H1 (cell line): ENCODE data around the gene TEKT3.

ENCODE experiments used
- POLR2A ChIP-seq, 2 experiments: IDR thresholded peaks; 1 replicate in 1 of 2; 2 replicates in 1 of 2; pipeline ENCODE4 v1.6.1; 2011; ENCODE audit warnings: low read depth in 2 of 2, low read length in 2 of 2, mild to moderate bottlenecking in 2 of 2; ENCODE audit errors: control extremely low read depth in 1 of 2
- RAD21 ChIP-seq, 2 experiments: IDR thresholded peaks in 1 of 2; conservative IDR thresholded peaks in 1 of 2; 2 replicates each; pipeline ENCODE4 v1.6.1; 2011; ENCODE audit warnings: low read depth in 2 of 2, low read length in 2 of 2, improper control_type of control experiment in 1 of 2, inconsistent platforms in 1 of 2, mild to moderate bottlenecking in 1 of 2, moderate library complexity in 1 of 2
- SP2 ChIP-seq: IDR thresholded peaks from 2 replicates; pipeline ENCODE4 v1.6.1; 2012; ENCODE audit warnings: mild to moderate bottlenecking, low read length, inconsistent platforms
- TF ChIP-seq, protein P1 (sequence below), 3 experiments: IDR thresholded peaks; 1 replicate in 2 of 3; 2 replicates in 1 of 3; pipeline versions ENCODE4 v1.5.1 to v1.6.1; 2011; ENCODE audit warnings: low read length in 3 of 3, mild to moderate bottlenecking in 3 of 3, inconsistent platforms in 2 of 3, low read depth in 1 of 3, moderate library complexity in 1 of 3; ENCODE audit not compliant: insufficient read depth in 1 of 3; ENCODE audit errors: control extremely low read depth in 1 of 3

DNA sequence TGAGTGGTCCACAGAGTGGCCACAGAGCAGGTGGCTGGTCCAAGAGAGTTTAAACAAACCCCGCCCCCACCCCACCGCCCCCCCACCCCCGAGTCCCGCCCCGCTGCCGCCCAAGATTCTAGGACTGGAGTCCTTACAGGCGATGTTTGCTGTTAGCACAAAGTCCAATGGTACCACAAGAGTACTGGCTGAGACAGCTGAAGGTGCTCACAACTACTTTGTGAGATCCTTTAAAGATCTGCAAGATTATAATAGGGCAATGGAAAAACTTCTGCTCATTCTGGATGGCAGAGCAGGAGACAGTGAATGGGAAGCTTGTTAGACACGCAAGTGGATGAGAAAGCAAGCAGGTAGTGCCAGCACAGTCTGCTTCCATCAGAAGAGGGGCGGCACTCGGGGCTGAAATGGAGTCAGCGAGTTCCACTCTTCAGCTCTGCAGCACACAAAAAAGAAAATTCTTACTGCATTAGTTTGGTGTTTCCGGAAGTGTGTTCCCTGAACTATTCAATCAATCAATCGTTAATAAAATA, 4.7 kb upstream of the TEKT3 start:
- TF ChIP-seq, protein P1, sequence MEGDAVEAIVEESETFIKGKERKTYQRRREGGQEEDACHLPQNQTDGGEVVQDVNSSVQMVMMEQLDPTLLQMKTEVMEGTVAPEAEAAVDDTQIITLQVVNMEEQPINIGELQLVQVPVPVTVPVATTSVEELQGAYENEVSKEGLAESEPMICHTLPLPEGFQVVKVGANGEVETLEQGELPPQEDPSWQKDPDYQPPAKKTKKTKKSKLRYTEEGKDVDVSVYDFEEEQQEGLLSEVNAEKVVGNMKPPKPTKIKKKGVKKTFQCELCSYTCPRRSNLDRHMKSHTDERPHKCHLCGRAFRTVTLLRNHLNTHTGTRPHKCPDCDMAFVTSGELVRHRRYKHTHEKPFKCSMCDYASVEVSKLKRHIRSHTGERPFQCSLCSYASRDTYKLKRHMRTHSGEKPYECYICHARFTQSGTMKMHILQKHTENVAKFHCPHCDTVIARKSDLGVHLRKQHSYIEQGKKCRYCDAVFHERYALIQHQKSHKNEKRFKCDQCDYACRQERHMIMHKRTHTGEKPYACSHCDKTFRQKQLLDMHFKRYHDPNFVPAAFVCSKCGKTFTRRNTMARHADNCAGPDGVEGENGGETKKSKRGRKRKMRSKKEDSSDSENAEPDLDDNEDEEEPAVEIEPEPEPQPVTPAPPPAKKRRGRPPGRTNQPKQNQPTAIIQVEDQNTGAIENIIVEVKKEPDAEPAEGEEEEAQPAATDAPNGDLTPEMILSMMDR (IDR thresholded peaks at IDR 0.05; ENCODE audit: control extremely low read depth in 1 of 3, insufficient read depth in 1 of 3, low read depth in 1 of 3, low read length in 3 of 3) = no peak
- TF ChIP-seq POLR2A (IDR thresholded peaks at IDR 0.05; ENCODE audit: control extremely low read depth in 1 of 2, low read depth in 2 of 2, low read length in 2 of 2) (no peak), RAD21 (IDR thresholded peaks at IDR 0.05 in 1 of 2, conservative IDR thresholded peaks at IDR 0.05 in 1 of 2; ENCODE audit: low read depth in 2 of 2, low read length in 2 of 2) (no peak), SP2 (no peak)
